Measurements from ENCODE around the gene ACSF3. TPM values are rescaled to one million over a fixed set of nuclear protein-coding genes. Genes with fewer than 3 reads are reported as not detected.

ACSF3 gene
- total RNA-seq, 2 experiments from 2014 or later = 44.7 to 49.5 TPM

DNA sequence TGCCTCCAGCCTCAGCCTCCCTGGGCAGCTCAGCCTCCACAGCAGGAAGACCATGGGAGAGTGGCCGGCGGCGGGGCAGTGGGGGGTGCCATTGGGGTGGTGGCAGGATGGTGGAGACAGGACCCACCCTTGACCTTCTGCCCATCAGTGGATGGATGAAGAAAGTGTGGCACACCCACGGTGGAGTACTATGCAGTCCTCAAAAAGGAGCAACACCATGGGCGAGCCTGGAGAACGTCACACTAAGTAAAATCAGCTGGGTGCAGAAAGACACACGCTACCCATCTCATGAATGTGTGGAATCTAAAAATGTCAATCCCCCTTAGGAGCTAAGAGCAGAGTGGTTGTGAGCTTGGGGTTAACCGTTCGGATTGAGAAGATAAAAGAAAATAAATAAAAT is 34.8 kb upstream of the ACSF3 start:
- no peak for DNase-seq

DNA sequence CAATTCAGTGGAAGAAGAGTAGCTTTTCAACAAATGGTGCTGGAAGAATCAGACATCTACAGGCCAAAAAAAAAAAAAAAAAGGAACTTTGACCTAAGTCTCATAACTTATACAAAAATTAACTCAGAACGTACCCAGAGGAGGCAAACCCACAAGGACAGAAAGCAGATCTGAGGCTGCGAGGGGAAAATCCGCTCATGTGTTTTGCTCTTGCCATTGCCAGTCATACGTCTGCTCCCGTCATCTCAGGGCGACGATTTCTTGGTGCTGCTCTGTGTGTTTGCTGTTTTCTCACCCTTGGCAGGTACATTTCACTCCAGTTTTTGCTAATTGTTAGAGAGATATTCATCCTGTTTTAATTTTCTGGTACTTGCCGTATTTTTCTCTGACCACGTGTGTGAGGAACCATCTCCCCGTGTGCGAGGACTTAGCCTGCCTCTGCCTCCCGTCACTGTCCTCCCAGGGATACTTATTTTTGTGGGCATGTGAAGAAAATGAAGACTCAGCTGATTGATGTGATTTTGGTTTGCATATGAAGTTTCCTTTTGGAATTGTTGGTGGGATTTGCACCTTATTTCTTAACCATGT is 33.4 kb upstream of the ACSF3 start:
- ChIA-PET POLR2A (no interaction called here), CTCF (no interaction called here)
- Histone ChIP-seq H3K4me3 (ENCODE audit: low read length) (no peak overlapping the region), H3K4me1 (ENCODE audit: insufficient read depth, low read length) (no peaks in the 10 kb centered on the region), H3K36me3 (ENCODE audit: insufficient read depth, low read length) (no peaks in the 10 kb centered on the region), H3K27me3 (ENCODE audit: control insufficient read depth in 1 of 2, insufficient read depth in 2 of 2, low read length in 2 of 2) (no peaks in the 10 kb centered on the region), H3K27ac (ENCODE audit: low read depth in 1 of 2, low read length in 2 of 2) (no peak overlapping the region), H3K9me3 (ENCODE audit: control insufficient read depth in 1 of 2, insufficient read depth in 1 of 2, low read length in 2 of 2) (peaks cover 0 to 7% of the 10 kb centered on the region in 2 experiments)
- DNase-seq (peak in 2 of 14 experiments; percentile 35 to 42), ATAC-seq (ENCODE audit: poor library complexity) (no peak)
- TF ChIP-seq, protein P1, sequence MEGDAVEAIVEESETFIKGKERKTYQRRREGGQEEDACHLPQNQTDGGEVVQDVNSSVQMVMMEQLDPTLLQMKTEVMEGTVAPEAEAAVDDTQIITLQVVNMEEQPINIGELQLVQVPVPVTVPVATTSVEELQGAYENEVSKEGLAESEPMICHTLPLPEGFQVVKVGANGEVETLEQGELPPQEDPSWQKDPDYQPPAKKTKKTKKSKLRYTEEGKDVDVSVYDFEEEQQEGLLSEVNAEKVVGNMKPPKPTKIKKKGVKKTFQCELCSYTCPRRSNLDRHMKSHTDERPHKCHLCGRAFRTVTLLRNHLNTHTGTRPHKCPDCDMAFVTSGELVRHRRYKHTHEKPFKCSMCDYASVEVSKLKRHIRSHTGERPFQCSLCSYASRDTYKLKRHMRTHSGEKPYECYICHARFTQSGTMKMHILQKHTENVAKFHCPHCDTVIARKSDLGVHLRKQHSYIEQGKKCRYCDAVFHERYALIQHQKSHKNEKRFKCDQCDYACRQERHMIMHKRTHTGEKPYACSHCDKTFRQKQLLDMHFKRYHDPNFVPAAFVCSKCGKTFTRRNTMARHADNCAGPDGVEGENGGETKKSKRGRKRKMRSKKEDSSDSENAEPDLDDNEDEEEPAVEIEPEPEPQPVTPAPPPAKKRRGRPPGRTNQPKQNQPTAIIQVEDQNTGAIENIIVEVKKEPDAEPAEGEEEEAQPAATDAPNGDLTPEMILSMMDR (IDR thresholded peaks at IDR 0.05) = no peak
- H3K27me3 Mint-ChIP-seq = no peaks in the 10 kb centered on the region
- H3K4me3 Mint-ChIP-seq = no peak overlapping the region
- no peaks in the 10 kb centered on the region for H3K9me3 Mint-ChIP-seq
- no peak overlapping the region for H3K27ac Mint-ChIP-seq
- no peaks in the 10 kb centered on the region for H3K36me3 Mint-ChIP-seq (ENCODE audit: low read depth)
- H3K4me1 Mint-ChIP-seq (ENCODE audit: low read depth) = no peaks in the 10 kb centered on the region
- intact Hi-C loops (cut with DNase I, micrococcal nuclease) = no loop called here

More for the DNA sequence above, 34.8 kb upstream of the ACSF3 start:
- Histone ChIP-seq H3K27me3 (ENCODE audit: control insufficient read depth in 1 of 2, insufficient read depth in 2 of 2, low read length in 2 of 2) (no peaks in the 10 kb centered on the region), H3K9me3 (ENCODE audit: control insufficient read depth in 1 of 2, insufficient read depth in 1 of 2, low read length in 2 of 2) (peaks cover 0 to 7% of the 10 kb centered on the region in 2 experiments), H3K36me3 (ENCODE audit: insufficient read depth, low read length) (no peaks in the 10 kb centered on the region), H3K4me1 (ENCODE audit: insufficient read depth, low read length) (no peaks in the 10 kb centered on the region), H3K27ac (ENCODE audit: low read depth in 1 of 2, low read length in 2 of 2) (no peak overlapping the region), H3K4me3 (ENCODE audit: low read length) (no peak overlapping the region)
- no peaks in the 10 kb centered on the region for H3K27me3 Mint-ChIP-seq
- no peak for ATAC-seq (ENCODE audit: poor library complexity)
- H3K4me1 Mint-ChIP-seq (ENCODE audit: low read depth) = no peaks in the 10 kb centered on the region
- TF ChIP-seq, protein P1 (IDR thresholded peaks at IDR 0.05) = no peak
- intact Hi-C loops (cut with DNase I, micrococcal nuclease) = no loop called here
- no peak overlapping the region for H3K27ac Mint-ChIP-seq
- H3K4me3 Mint-ChIP-seq = no peak overlapping the region
- CTCF ChIA-PET = no interaction called here
- no peaks in the 10 kb centered on the region for H3K36me3 Mint-ChIP-seq (ENCODE audit: low read depth)
- POLR2A ChIA-PET = no interaction called here
- no peaks in the 10 kb centered on the region for H3K9me3 Mint-ChIP-seq

DNA sequence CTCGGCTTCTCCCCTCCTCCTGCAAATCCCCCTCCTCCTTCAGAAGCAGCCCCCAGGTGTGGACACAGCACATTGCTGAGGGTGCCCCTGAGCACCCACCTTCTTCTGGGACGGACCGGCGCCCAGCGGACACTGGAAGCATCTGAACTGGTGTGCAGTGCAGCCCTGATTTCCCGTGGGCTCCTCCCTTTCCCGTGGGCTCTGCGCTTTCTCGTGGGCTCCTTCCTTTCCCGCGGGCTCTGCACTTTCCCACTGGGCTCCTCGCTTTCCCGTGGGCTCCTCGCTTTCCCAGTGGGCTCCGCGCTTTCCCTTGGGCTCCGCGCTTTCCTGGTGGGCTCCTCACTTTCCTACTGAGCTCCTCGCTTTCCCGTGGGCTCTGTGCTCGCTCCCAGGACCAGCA is 32.6 kb upstream of the ACSF3 start:
- DNase-seq = no peak
- ChIA-PET POLR2A (no interaction called here), CTCF (no interaction called here)
- H3K4me3 ChIP-seq (ENCODE audit: low read length) = no peak overlapping the region
- H3K9me3 ChIP-seq (ENCODE audit: control insufficient read depth in 1 of 2, insufficient read depth in 1 of 2, low read length in 2 of 2) = peaks cover 0 to 7% of the 10 kb centered on the region in 2 experiments
- no peaks in the 10 kb centered on the region for H3K9me3 Mint-ChIP-seq
- no peaks in the 10 kb centered on the region for H3K27me3 ChIP-seq (ENCODE audit: control insufficient read depth in 1 of 2, insufficient read depth in 2 of 2, low read length in 2 of 2)
- no peaks in the 10 kb centered on the region for H3K4me1 Mint-ChIP-seq (ENCODE audit: low read depth)
- intact Hi-C loops (cut with DNase I, micrococcal nuclease) = no loop called here
- no peak overlapping the region for H3K27ac ChIP-seq (ENCODE audit: low read depth in 1 of 2, low read length in 2 of 2)
- H3K36me3 ChIP-seq (ENCODE audit: insufficient read depth, low read length) = no peaks in the 10 kb centered on the region
- ATAC-seq (ENCODE audit: poor library complexity) = no peak
- TF ChIP-seq, protein P1 (IDR thresholded peaks at IDR 0.05) = no peak
- no peaks in the 10 kb centered on the region for H3K4me1 ChIP-seq (ENCODE audit: insufficient read depth, low read length)
- H3K4me3 Mint-ChIP-seq = no peak overlapping the region
- no peak overlapping the region for H3K27ac Mint-ChIP-seq
- no peaks in the 10 kb centered on the region for H3K36me3 Mint-ChIP-seq (ENCODE audit: low read depth)
- no peaks in the 10 kb centered on the region for H3K27me3 Mint-ChIP-seq

All from CD4-positive, alpha-beta T cell (primary cell).